ENCODE data around the gene PGF. TPM values are rescaled to one million over a fixed set of nuclear protein-coding genes. Genes with fewer than 3 reads are reported as not detected.
A peak's percentile ranks its signal among the peaks of the same experiment; 100 is the strongest.

The PGF gene
- polyA plus RNA-seq, 6 donors from 2014 or later = 0.13 to 0.65 (median 0.15) TPM; not detected in 2

GRCh38 chr14:74924061-74924460 is 31.3 kb downstream of the PGF start:
- no peak for ATAC-seq (ENCODE audit: low read depth in 2 of 2)
- Mint-ChIP-seq H3K27me3 (peaks cover 6 to 17% (median 14%) of the 10 kb centered on the region in 3 donors), H3K4me1 (peaks cover 5 to 13% (median 6%) of the 10 kb centered on the region in 3 donors), H3K9me3 (peaks cover 0 to 2% (median 0%) of the 10 kb centered on the region in 7 donors), H3K4me3 (peak overlapping the region in 1 of 8 donors; percentile 5), H3K36me3 (no peaks in the 10 kb centered on the region), H3K27ac (peak overlapping the region in 1 of 6 donors; percentile 65)
- DNase-seq = no peak

GRCh38 chr14:74922752-74923401 is 32.5 kb downstream of the PGF start, which contains the start of gene RPS6KL1:
TSS of gene RPS6KL1 (minus strand) at chr14:74923260. CDS start at chr14:74921541, 1,719 bp downstream.
- peaks cover 0 to 2% (median 0%) of the 10 kb centered on the region in 7 donors for H3K9me3 Mint-ChIP-seq

GRCh38 chr14:74921987-74922751 is 33.2 kb downstream of the PGF start:
- H3K27ac Mint-ChIP-seq = peak overlapping the region in 2 of 6 donors; percentile 22 to 32

More at GRCh38 chr14:74922752-74923401, 32.5 kb downstream of the PGF start, which contains the start of gene RPS6KL1:
- ATAC-seq (ENCODE audit: low read depth in 2 of 2) (peak; percentile 94 to 97), DNase-seq (no peak)
- H3K4me1 Mint-ChIP-seq = peaks cover 5 to 13% (median 6%) of the 10 kb centered on the region in 3 donors
- H3K27ac Mint-ChIP-seq = peak within 1 kb of the TSS in 2 of 6 donors; percentile 22 to 32
- peaks cover 6 to 17% (median 14%) of the 10 kb centered on the region in 3 donors for H3K27me3 Mint-ChIP-seq
- no peaks in the 10 kb centered on the region for H3K36me3 Mint-ChIP-seq
- peak within 1 kb of the TSS in 7 of 8 donors; percentile 41 to 75 (median 60) for H3K4me3 Mint-ChIP-seq

GRCh38 chr14:74921053-74921620 is 34.3 kb downstream of the PGF start:
- H3K9me3 Mint-ChIP-seq = peaks cover 0 to 2% (median 0%) of the 10 kb centered on the region in 7 donors
- peaks cover 5 to 13% (median 6%) of the 10 kb centered on the region in 3 donors for H3K4me1 Mint-ChIP-seq
- peaks cover 6 to 10% (median 6%) of the 10 kb centered on the region in 3 donors for H3K27me3 Mint-ChIP-seq
- no peak overlapping the region for H3K27ac Mint-ChIP-seq
- ATAC-seq (ENCODE audit: low read depth in 2 of 2) = no peak
- H3K4me3 Mint-ChIP-seq = peak overlapping the region in 1 of 8 donors; percentile 16
- no peak for DNase-seq
- no peaks in the 10 kb centered on the region for H3K36me3 Mint-ChIP-seq

More at GRCh38 chr14:74921987-74922751, 33.2 kb downstream of the PGF start:
- Mint-ChIP-seq H3K27me3 (peaks cover 6 to 17% (median 14%) of the 10 kb centered on the region in 3 donors), H3K9me3 (peaks cover 0 to 2% (median 0%) of the 10 kb centered on the region in 7 donors), H3K4me1 (peaks cover 5 to 13% (median 6%) of the 10 kb centered on the region in 3 donors), H3K4me3 (peak overlapping the region in 7 of 8 donors; percentile 16 to 75 (median 60)), H3K36me3 (no peaks in the 10 kb centered on the region)
- DNase-seq = no peak
- no peak for ATAC-seq (ENCODE audit: low read depth in 2 of 2)

GRCh38 chr14:74920281-74920680 is 35.1 kb downstream of the PGF start:
- DNase-seq = no peak
- Mint-ChIP-seq H3K27ac (no peak overlapping the region), H3K4me1 (peaks cover 5 to 13% (median 6%) of the 10 kb centered on the region in 3 donors), H3K27me3 (peaks cover 0 to 6% (median 5%) of the 10 kb centered on the region in 3 donors), H3K4me3 (peak overlapping the region in 2 of 8 donors; percentile 25 to 32), H3K9me3 (no peaks in the 10 kb centered on the region), H3K36me3 (no peaks in the 10 kb centered on the region)
- no peak for ATAC-seq (ENCODE audit: low read depth in 2 of 2)

GRCh38 chr14:74919421-74920165 is 35.8 kb downstream of the PGF start:
- no peak for ATAC-seq (ENCODE audit: low read depth in 2 of 2)
- DNase-seq = no peak
- Mint-ChIP-seq H3K9me3 (no peaks in the 10 kb centered on the region), H3K27me3 (peaks cover 0 to 5% (median 0%) of the 10 kb centered on the region in 3 donors), H3K36me3 (no peaks in the 10 kb centered on the region), H3K4me1 (peaks cover 5 to 13% (median 6%) of the 10 kb centered on the region in 3 donors), H3K4me3 (no peak overlapping the region), H3K27ac (peak overlapping the region in 1 of 6 donors; percentile 28)

GRCh38 chr14:74918380-74918779 is 37.0 kb downstream of the PGF start:
- H3K4me1 Mint-ChIP-seq = peaks cover 0 to 6% (median 0%) of the 10 kb centered on the region in 3 donors
- H3K9me3 Mint-ChIP-seq = no peaks in the 10 kb centered on the region
- H3K4me3 Mint-ChIP-seq = no peak overlapping the region
- no peaks in the 10 kb centered on the region for H3K27me3 Mint-ChIP-seq
- no peaks in the 10 kb centered on the region for H3K36me3 Mint-ChIP-seq
- H3K27ac Mint-ChIP-seq = no peak overlapping the region
- ATAC-seq (ENCODE audit: low read depth in 2 of 2) (no peak), DNase-seq (no peak)

GRCh38 chr14:74917646-74918081 is 37.7 kb downstream of the PGF start:
- Mint-ChIP-seq H3K9me3 (no peaks in the 10 kb centered on the region), H3K27ac (peak overlapping the region in 2 of 6 donors; percentile 13 to 85), H3K4me1 (peaks cover 0 to 4% (median 0%) of the 10 kb centered on the region in 3 donors), H3K36me3 (no peaks in the 10 kb centered on the region), H3K27me3 (no peaks in the 10 kb centered on the region), H3K4me3 (no peak overlapping the region)
- no peak for DNase-seq
- ATAC-seq (ENCODE audit: low read depth in 2 of 2) = no peak

- no peaks in the 10 kb centered on the region for H3K27me3 Mint-ChIP-seq
- H3K9me3 Mint-ChIP-seq = no peaks in the 10 kb centered on the region
- ATAC-seq (ENCODE audit: low read depth in 2 of 2) (no peak), DNase-seq (no peak)
- peak overlapping the region in 2 of 6 donors; percentile 13 to 85 for H3K27ac Mint-ChIP-seq
- no peak overlapping the region for H3K4me3 Mint-ChIP-seq
- peaks cover 0 to under 1% (median 0%) of the 10 kb centered on the region in 3 donors for H3K4me1 Mint-ChIP-seq
- H3K36me3 Mint-ChIP-seq = no peaks in the 10 kb centered on the region
Observed at GRCh38 chr14:74917178-74917543, 38.2 kb downstream of the PGF start.

- Mint-ChIP-seq H3K36me3 (no peaks in the 10 kb centered on the region), H3K4me3 (no peak overlapping the region), H3K9me3 (no peaks in the 10 kb centered on the region), H3K27me3 (no peaks in the 10 kb centered on the region), H3K4me1 (peaks cover 0 to 2% (median 0%) of the 10 kb centered on the region in 3 donors), H3K27ac (no peak overlapping the region)
- DNase-seq (no peak), ATAC-seq (ENCODE audit: low read depth in 2 of 2) (no peak)
Observed at GRCh38 chr14:74915826-74916225, 39.6 kb downstream of the PGF start.

GRCh38 chr14:74915426-74915825 is 40.0 kb downstream of the PGF start:
- H3K27ac Mint-ChIP-seq = peak overlapping the region in 1 of 6 donors; percentile 30
- no peaks in the 10 kb centered on the region for H3K27me3 Mint-ChIP-seq
- no peak overlapping the region for H3K4me3 Mint-ChIP-seq
- H3K9me3 Mint-ChIP-seq = no peaks in the 10 kb centered on the region
- DNase-seq (no peak), ATAC-seq (ENCODE audit: low read depth in 2 of 2) (no peak)
- no peaks in the 10 kb centered on the region for H3K36me3 Mint-ChIP-seq
- H3K4me1 Mint-ChIP-seq = peaks cover 0 to 2% (median 0%) of the 10 kb centered on the region in 3 donors

GRCh38 chr14:74913986-74914573 is 41.3 kb downstream of the PGF start:
- DNase-seq = no peak

More at GRCh38 chr14:74913986-74914573, 41.3 kb downstream of the PGF start:
- ATAC-seq (ENCODE audit: low read depth in 2 of 2) = no peak
- H3K36me3 Mint-ChIP-seq = no peaks in the 10 kb centered on the region
- peaks cover 0 to 2% (median 0%) of the 10 kb centered on the region in 3 donors for H3K4me1 Mint-ChIP-seq
- H3K4me3 Mint-ChIP-seq = no peak overlapping the region
- no peaks in the 10 kb centered on the region for H3K27me3 Mint-ChIP-seq
- H3K9me3 Mint-ChIP-seq = no peaks in the 10 kb centered on the region
- H3K27ac Mint-ChIP-seq = no peak overlapping the region

Data from naive B cell (primary cell).